ENCODE data around the gene SLC43A1. TPM values are rescaled to one million over a fixed set of nuclear protein-coding genes. Genes with fewer than 3 reads are reported as not detected.

The SLC43A1 gene
- total RNA-seq, 4 donors from 2014 or later: 7.4 to 35.1 (median 15.8) TPM

GRCh38 chr11:57529012-57529411 lies 13.5 kb upstream of the SLC43A1 start:
- intact Hi-C loops (cut with DNase I; ENCODE audit: low total_unique reads): loop anchor here (5.0 kb wide), 1 partner anchor 182 kb away; no protein-coding TSS in a partner anchor
- Histone ChIP-seq H3K27me3 (no peaks in the 10 kb centered on the region), H3K9me3 (no peaks in the 10 kb centered on the region), H3K27ac (no peak overlapping the region), H3K36me3 (peaks cover 0 to 4% of the 10 kb centered on the region in 2 donors), H3K4me1 (peaks cover 13 to 19% of the 10 kb centered on the region in 2 donors), H3K4me3 (no peak overlapping the region)
- DNase-seq (no peak), ATAC-seq (no peak)
- in situ Hi-C loops (cut with MboI; ENCODE audit: low sequenced_read_pairs in 4 of 4): loop anchor here in 3 of 4 donors (5.0 to 10.0 kb wide), 3 partner anchors 37 to 184 kb away; no protein-coding TSS in a partner anchor
- TF ChIP-seq POLR2A (IDR thresholded peaks at IDR 0.05) (no peak), CTCF (IDR thresholded peaks at IDR 0.05 in 4 of 5, conservative IDR thresholded peaks at IDR 0.05 in 1 of 5) (no peak)

GRCh38 chr11:57527056-57527631 lies 11.6 kb upstream of the SLC43A1 start:
- TF ChIP-seq POLR2A (IDR thresholded peaks at IDR 0.05) (no peak), CTCF (IDR thresholded peaks at IDR 0.05 in 4 of 5, conservative IDR thresholded peaks at IDR 0.05 in 1 of 5) (peak; percentile 89 to 96 (median 94))
- Histone ChIP-seq H3K27me3 (no peaks in the 10 kb centered on the region), H3K9me3 (no peaks in the 10 kb centered on the region), H3K27ac (no peak overlapping the region), H3K36me3 (peaks cover 0 to 4% of the 10 kb centered on the region in 2 donors), H3K4me3 (no peak overlapping the region), H3K4me1 (peaks cover 13 to 19% of the 10 kb centered on the region in 2 donors)
- in situ Hi-C loops (cut with MboI; ENCODE audit: low sequenced_read_pairs in 4 of 4): loop anchor here in 3 of 4 donors (5.0 to 10.0 kb wide), 3 partner anchors 35 to 182 kb away; no protein-coding TSS in a partner anchor
- DNase-seq (no peak), ATAC-seq (no peak)
- intact Hi-C loops (cut with DNase I; ENCODE audit: low total_unique reads): loop anchor here (2.0 to 5.0 kb wide), 2 partner anchors 70 to 180 kb away; no protein-coding TSS in a partner anchor

- DNase-seq: no peak
- no peaks in the 10 kb centered on the region for H3K4me1 ChIP-seq
- in situ Hi-C loops (cut with MboI; ENCODE audit: low sequenced_read_pairs in 4 of 4): loop anchor here in 1 of 4 donors (10.0 kb wide), 1 partner anchor 179 kb away; no protein-coding TSS in a partner anchor
- TF ChIP-seq POLR2A (IDR thresholded peaks at IDR 0.05) (no peak), CTCF (IDR thresholded peaks at IDR 0.05 in 4 of 5, conservative IDR thresholded peaks at IDR 0.05 in 1 of 5) (no peak)
- no peak overlapping the region for H3K27ac ChIP-seq
- ATAC-seq: no peak
- peaks cover 0 to 4% of the 10 kb centered on the region in 2 donors for H3K36me3 ChIP-seq
- no peaks in the 10 kb centered on the region for H3K27me3 ChIP-seq
- H3K9me3 ChIP-seq: no peaks in the 10 kb centered on the region
- no peak overlapping the region for H3K4me3 ChIP-seq
- intact Hi-C loops (cut with DNase I; ENCODE audit: low total_unique reads): no loop called here
These were observed 7.9 kb upstream of the SLC43A1 start for GRCh38 chr11:57523419-57523818.

GRCh38 chr11:57521116-57521515 lies 5.6 kb upstream of the SLC43A1 start:
- in situ Hi-C loops (cut with MboI; ENCODE audit: low sequenced_read_pairs in 4 of 4) (loop anchor here in 1 of 4 donors (10.0 kb wide), 1 partner anchor 176 kb away; no protein-coding TSS in a partner anchor), intact Hi-C loops (cut with DNase I; ENCODE audit: low total_unique reads) (no loop called here)
- DNase-seq (no peak), ATAC-seq (no peak)
- Histone ChIP-seq H3K9me3 (no peaks in the 10 kb centered on the region), H3K36me3 (no peaks in the 10 kb centered on the region), H3K4me3 (no peak overlapping the region), H3K4me1 (peaks cover under 1% of the 10 kb centered on the region in 2 donors), H3K27ac (no peak overlapping the region), H3K27me3 (no peaks in the 10 kb centered on the region)
- TF ChIP-seq CTCF (IDR thresholded peaks at IDR 0.05 in 4 of 5, conservative IDR thresholded peaks at IDR 0.05 in 1 of 5) (no peak), POLR2A (IDR thresholded peaks at IDR 0.05) (no peak)
